ENCODE data around the gene HIPK1.

GRCh38 chr1:114023377-114023776 is 94.3 kb downstream of the HIPK1 start:
- no peak for TF ChIP-seq CTCF (IDR thresholded peaks at IDR 0.05)
- no peak for TF ChIP-seq POLR2AphosphoS5 (IDR thresholded peaks at IDR 0.05)

Measured in esophagus muscularis mucosa (tissue), 3 donors.